SK-N-SH (cell line): Measurements from ENCODE around the gene OR2S2.

ENCODE experiments used
- CHD2 ChIP-seq: fragments of 150-350 bp; IDR thresholded peaks from 2 replicates; pipeline ENCODE4 v1.6.1; 2018; ENCODE audit warnings: low read length; ENCODE audit not compliant: partially characterized antibody
- ELF1 ChIP-seq: IDR thresholded peaks from 2 replicates; pipeline ENCODE4 v1.4.0; 2012
- EZH2phosphoT487 ChIP-seq: fragments of 200-600 bp; sonication (generic); IDR thresholded peaks from 2 replicates; pipeline ENCODE4 v1.6.1; 2017; ENCODE audit warnings: low read depth, mixed run types, mild to moderate bottlenecking, antibody characterized with exemption, moderate library complexity, borderline replicate concordance
- FOXM1 ChIP-seq: IDR thresholded peaks from 2 replicates; pipeline ENCODE4 v1.4.0; 2012; ENCODE audit warnings: low read depth, mild to moderate bottlenecking
- MEF2A ChIP-seq: IDR thresholded peaks from 2 replicates; pipeline ENCODE4 v1.4.0; 2012; ENCODE audit warnings: low read depth, borderline replicate concordance
- MXI1 ChIP-seq: IDR thresholded peaks from 2 replicates; pipeline ENCODE4 v1.6.1; 2012; ENCODE audit warnings: mild to moderate bottlenecking, low read depth, low read length, improper control_type of control experiment
- NRF1 ChIP-seq: IDR thresholded peaks from 2 replicates; pipeline ENCODE4 v1.6.1; 2012; ENCODE audit warnings: low read depth, mild to moderate bottlenecking, low read length
- POLR2AphosphoS5 ChIP-seq: IDR thresholded peaks from 2 replicates; pipeline ENCODE4 v1.6.1; 2012; ENCODE audit warnings: low read depth, low read length
- RCOR1 ChIP-seq: fragments of 150-350 bp; IDR thresholded peaks from 2 replicates; pipeline ENCODE4 v1.6.1; 2017; ENCODE audit warnings: antibody characterized with exemption, low read length
- SIN3A ChIP-seq: IDR thresholded peaks from 2 replicates; pipeline ENCODE4 v1.6.1; 2012; ENCODE audit warnings: low read depth, mild to moderate bottlenecking, low read length, moderate library complexity, borderline replicate concordance
- YY1 ChIP-seq: IDR thresholded peaks from 2 replicates; pipeline ENCODE4 v1.4.0; 2012; ENCODE audit warnings: low read depth, mild to moderate bottlenecking
- TF ChIP-seq, protein P1 (sequence below): fragments of 200-600 bp; sonication (generic); IDR thresholded peaks from 2 replicates; pipeline ENCODE4 v1.6.1; 2017; ENCODE audit warnings: antibody characterized with exemption, mild to moderate bottlenecking, moderate library complexity
- TF ChIP-seq, protein P2 (sequence below): IDR thresholded peaks from 2 replicates; pipeline ENCODE4 v1.4.0; 2012; ENCODE audit warnings: low read depth, borderline replicate concordance
- TF ChIP-seq, protein P3 (sequence below): fragments of 150-350 bp; IDR thresholded peaks from 2 replicates; pipeline ENCODE4 v1.6.1; 2017; ENCODE audit warnings: antibody characterized with exemption, low read length, low read depth, borderline replicate concordance

DNA sequence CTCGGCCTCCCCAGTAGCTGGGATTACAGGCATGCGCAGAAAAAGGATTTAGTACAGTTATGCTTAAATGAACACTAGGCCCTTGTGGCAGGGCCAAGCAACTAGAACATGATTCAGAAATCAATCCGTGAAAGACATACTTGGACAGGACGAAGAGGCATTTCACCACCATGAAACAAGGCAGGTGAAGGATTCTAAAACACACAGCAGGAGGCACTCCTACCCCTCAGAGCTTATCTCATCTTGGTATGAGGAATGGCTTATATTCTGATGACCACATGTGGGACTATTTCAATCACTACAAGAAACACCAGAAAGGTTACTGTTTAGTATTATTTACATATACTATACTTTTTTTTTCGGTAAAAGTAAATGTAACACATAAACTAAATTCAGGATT, 15.7 kb downstream of the OR2S2 start:
- TF ChIP-seq, protein P1, sequence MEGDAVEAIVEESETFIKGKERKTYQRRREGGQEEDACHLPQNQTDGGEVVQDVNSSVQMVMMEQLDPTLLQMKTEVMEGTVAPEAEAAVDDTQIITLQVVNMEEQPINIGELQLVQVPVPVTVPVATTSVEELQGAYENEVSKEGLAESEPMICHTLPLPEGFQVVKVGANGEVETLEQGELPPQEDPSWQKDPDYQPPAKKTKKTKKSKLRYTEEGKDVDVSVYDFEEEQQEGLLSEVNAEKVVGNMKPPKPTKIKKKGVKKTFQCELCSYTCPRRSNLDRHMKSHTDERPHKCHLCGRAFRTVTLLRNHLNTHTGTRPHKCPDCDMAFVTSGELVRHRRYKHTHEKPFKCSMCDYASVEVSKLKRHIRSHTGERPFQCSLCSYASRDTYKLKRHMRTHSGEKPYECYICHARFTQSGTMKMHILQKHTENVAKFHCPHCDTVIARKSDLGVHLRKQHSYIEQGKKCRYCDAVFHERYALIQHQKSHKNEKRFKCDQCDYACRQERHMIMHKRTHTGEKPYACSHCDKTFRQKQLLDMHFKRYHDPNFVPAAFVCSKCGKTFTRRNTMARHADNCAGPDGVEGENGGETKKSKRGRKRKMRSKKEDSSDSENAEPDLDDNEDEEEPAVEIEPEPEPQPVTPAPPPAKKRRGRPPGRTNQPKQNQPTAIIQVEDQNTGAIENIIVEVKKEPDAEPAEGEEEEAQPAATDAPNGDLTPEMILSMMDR = no peak
- no peak for TF ChIP-seq EZH2phosphoT487
- no peak for TF ChIP-seq MXI1
- no peak for TF ChIP-seq RCOR1
- TF ChIP-seq YY1 = no peak
- TF ChIP-seq, protein P2, sequence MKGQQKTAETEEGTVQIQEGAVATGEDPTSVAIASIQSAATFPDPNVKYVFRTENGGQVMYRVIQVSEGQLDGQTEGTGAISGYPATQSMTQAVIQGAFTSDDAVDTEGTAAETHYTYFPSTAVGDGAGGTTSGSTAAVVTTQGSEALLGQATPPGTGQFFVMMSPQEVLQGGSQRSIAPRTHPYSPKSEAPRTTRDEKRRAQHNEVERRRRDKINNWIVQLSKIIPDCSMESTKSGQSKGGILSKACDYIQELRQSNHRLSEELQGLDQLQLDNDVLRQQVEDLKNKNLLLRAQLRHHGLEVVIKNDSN = no peak
- no peak for TF ChIP-seq POLR2AphosphoS5
- TF ChIP-seq NRF1 = no peak
- no peak for TF ChIP-seq SIN3A
- no peak for TF ChIP-seq FOXM1
- TF ChIP-seq, protein P3, sequence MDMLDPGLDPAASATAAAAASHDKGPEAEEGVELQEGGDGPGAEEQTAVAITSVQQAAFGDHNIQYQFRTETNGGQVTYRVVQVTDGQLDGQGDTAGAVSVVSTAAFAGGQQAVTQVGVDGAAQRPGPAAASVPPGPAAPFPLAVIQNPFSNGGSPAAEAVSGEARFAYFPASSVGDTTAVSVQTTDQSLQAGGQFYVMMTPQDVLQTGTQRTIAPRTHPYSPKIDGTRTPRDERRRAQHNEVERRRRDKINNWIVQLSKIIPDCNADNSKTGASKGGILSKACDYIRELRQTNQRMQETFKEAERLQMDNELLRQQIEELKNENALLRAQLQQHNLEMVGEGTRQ = no peak
- TF ChIP-seq ELF1 = no peak
- no peak for TF ChIP-seq CHD2
- TF ChIP-seq MEF2A = no peak
